Choroid plexus epithelial cell (primary cell): ENCODE results near the gene AEBP1.

ENCODE experiments used
- DNase-seq: peaks from one replicate; pipeline ENCODE4 v3.0.0-alpha.2; 2010; ENCODE audit warnings: low read depth
- H3K4me3 ChIP-seq: 2 replicates; pipeline ENCODE4 v1.5.1; 2011; ENCODE audit warnings: low read depth, mild to moderate bottlenecking, control low read depth, low read length, moderate library complexity
- TF ChIP-seq, protein P1 (sequence below): conservative IDR thresholded peaks from 2 replicates; pipeline ENCODE4 v1.5.1; 2011; ENCODE audit warnings: low read depth, mild to moderate bottlenecking, control low read depth, inconsistent platforms, low read length, moderate library complexity

The AEBP1 gene

DNA sequence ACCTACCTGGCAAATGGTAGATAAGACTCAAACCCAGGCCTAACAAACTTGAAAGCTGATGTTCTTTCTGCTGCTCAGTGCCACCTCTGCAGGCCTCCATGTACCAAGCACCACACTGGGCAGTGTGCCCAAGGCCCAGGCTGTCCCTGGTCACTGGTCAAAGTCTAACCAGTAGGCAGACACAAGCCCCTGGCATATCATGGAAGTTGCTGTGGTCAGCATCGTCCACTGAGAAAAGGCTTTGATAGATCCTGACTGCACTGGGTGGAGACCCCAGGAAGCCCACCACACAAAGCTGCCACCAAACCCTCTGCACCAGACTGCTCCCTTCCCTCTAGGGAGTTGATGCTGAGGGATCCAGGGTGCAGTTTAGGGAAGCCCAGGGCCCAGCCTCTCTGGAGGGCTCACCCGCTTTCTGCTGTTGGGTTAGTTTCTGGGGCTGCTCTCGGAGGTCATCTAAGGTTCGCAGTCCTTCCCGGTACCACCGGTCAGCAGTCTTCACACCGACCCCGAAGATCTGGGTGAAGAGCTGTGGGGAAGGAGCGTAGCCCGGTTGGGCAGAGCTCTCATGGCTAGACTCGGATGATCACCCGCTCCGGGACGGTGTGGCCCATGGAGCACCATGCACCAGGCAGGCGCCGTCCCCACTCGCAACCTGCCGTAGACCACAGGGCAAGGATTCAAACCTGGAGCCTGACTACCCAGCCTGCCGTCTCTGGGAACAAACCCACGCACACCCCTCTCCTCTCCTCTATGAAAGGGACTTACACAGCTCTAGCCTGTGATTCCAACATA, 27.8 kb upstream of the AEBP1 start:
- no peak for DNase-seq
- no peak overlapping the region for H3K4me3 ChIP-seq
- TF ChIP-seq, protein P1, sequence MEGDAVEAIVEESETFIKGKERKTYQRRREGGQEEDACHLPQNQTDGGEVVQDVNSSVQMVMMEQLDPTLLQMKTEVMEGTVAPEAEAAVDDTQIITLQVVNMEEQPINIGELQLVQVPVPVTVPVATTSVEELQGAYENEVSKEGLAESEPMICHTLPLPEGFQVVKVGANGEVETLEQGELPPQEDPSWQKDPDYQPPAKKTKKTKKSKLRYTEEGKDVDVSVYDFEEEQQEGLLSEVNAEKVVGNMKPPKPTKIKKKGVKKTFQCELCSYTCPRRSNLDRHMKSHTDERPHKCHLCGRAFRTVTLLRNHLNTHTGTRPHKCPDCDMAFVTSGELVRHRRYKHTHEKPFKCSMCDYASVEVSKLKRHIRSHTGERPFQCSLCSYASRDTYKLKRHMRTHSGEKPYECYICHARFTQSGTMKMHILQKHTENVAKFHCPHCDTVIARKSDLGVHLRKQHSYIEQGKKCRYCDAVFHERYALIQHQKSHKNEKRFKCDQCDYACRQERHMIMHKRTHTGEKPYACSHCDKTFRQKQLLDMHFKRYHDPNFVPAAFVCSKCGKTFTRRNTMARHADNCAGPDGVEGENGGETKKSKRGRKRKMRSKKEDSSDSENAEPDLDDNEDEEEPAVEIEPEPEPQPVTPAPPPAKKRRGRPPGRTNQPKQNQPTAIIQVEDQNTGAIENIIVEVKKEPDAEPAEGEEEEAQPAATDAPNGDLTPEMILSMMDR = no peak

DNA sequence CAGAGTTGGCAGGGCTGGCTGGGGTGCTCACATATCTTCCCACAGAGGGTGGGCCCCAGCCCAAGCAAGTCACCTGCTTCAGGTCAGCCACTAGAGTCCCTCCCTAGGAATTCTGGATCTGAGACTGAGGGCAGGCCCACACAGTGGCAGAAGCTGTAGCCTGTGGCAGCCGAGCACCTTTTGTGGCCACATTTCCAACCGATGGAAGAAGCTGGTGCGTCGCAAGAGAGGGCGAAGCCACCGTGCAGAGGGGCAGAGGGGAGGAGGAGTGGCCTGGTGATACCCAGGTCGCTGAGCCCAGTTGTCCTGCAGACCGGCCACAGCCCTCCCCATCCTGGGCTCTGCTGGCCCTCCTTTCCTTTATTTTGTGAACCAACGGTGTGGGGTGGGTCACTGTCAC, 27.1 kb upstream of the AEBP1 start:
- H3K4me3 ChIP-seq = no peak overlapping the region
- TF ChIP-seq, protein P1 = no peak
- no peak for DNase-seq

DNA sequence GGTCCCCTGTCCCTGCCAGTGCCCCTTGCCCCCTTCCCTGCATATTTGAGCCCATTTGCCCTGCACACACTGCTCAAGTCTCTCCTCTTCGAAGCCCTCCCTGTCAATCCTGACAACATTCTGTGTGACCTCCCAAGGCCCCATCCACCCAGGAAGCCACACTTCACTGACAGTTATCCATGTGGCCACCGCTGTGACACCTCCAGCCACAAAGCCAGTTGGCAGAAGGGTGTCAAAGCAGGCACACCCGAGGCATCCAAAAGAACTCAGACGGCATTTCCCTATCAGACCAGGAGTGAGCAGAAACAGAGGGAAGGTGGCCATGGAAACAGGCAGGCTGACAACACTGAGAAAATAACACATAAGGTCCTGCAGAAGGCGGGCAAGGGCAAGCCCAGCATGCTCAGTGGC, 26.5 kb upstream of the AEBP1 start:
- H3K4me3 ChIP-seq = no peak overlapping the region
- TF ChIP-seq, protein P1 = no peak
- DNase-seq = no peak

- DNase-seq = no peak
- TF ChIP-seq, protein P1 = no peak
- no peak overlapping the region for H3K4me3 ChIP-seq
Observed at GRCh38 chr7:44078521-44078920, 25.6 kb upstream of the AEBP1 start.

DNA sequence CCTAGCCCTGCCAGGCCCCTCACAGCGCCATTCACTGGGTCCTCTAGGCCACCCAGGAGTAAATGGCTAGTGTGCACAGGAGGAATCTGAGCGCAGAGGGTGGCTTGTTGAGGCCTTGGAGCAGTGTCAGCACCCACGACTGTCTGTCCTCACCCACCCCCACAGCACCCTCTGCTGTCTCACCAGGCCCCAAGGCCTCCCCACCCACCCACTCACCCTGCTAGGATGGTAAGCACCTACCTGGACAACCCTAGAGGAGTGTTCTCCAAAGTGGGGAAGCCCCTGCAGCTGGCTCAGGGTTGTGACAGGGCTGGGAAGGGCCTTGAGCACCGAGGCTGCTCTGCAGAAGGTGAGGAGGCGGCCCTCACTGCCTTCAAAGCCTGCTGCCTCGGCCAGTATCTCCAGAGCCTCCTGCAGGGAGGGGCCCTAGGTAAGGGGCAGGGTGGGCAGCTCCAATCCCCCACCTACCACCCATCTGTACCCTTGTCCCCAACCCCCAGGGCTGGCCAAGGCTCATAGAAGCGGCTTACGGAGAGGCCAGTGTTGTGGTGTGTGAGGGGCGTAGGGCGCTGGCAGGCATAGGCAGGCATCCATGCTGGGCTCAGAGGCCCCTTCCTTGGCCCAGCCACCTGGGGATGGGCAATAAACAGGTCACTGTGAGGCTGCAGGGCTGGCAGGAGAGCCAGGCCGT, 24.7 kb upstream of the AEBP1 start:
- H3K4me3 ChIP-seq = no peak overlapping the region
- TF ChIP-seq, protein P1 = no peak
- no peak for DNase-seq

DNA sequence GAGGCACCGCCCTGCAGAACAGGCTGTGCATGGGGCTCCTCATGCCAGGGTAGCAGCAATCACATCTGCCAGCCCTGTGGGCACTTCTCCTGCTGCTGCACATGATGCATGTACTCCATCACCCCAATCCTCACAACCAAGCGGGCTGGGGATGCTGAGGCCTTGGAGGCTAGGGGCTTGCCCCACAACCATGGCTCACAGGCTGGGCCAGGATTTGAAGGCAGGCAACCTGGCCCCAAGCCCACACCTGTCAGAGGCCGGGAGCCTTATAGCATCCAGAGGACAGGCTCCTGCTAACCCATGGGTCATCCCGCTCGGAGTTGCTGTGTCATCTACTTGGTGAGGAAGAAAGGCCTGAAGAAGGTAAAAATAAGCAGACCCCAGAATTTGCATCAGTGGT, 24.0 kb upstream of the AEBP1 start:
- no peak for DNase-seq
- TF ChIP-seq, protein P1 = no peak
- H3K4me3 ChIP-seq = no peak overlapping the region
